Measurements from ENCODE around the gene ZDBF2.

GRCh38 chr2:206323033-206323432, 48.6 kb downstream of the ZDBF2 start:
- TF ChIP-seq YY1 (IDR thresholded peaks at IDR 0.05; ENCODE audit: insufficient read depth, insufficient read length), result no peak
- TF ChIP-seq ZNF274 (IDR thresholded peaks at IDR 0.05; ENCODE audit: low read depth, low read length), result no peak
- no peak for TF ChIP-seq SUZ12 (IDR thresholded peaks at IDR 0.05; ENCODE audit: extremely low read depth, insufficient read depth, insufficient read length)
